ENCODE results near the gene ATF7. TPM values are rescaled to one million over a fixed set of nuclear protein-coding genes. Genes with fewer than 3 reads are reported as not detected.

Gene ATF7
- total and polyA plus RNA-seq, 2 of the 13 experiments (the other 11 are each of a cell fraction or from before 2014, with no cell fraction given), result 9.6 to 16.2 TPM

DNA sequence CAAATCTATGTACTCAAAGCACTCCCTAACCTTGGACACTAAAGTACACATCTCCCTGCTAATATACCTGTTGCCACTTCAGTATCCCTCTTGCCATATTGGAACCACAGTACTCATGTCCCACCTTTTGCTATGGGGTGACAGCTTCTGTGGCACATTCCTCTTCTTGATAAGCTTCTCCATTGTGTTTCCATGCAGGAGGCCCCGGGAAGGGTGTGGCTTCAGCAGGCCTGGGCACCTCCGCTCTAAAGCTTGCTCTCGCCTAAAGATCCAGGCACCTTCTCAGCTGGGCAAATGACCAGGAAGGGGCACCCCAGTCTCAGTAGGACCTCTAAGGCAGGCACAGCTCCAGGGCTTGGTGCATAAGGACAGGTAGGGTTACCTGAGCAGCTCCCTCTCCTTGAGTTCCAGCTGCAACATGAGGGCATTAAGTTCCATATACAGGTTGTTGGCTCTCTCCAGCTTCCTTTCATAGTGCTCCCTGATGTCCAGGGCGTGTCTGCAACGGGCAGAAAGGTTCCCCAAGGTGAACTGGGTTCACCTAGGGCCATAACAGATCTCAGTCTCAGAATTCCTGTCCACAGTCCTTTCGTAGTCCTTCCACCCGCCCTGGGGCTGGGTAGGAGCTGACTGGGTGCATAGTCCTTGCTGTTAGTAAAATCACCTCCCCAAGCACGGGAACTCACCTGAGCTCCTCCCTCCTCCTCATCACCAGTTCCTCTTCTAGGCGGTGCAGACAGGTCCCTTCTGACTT is 142.8 kb downstream of the ATF7 start (continued):
- TF ChIP-seq, protein P1, sequence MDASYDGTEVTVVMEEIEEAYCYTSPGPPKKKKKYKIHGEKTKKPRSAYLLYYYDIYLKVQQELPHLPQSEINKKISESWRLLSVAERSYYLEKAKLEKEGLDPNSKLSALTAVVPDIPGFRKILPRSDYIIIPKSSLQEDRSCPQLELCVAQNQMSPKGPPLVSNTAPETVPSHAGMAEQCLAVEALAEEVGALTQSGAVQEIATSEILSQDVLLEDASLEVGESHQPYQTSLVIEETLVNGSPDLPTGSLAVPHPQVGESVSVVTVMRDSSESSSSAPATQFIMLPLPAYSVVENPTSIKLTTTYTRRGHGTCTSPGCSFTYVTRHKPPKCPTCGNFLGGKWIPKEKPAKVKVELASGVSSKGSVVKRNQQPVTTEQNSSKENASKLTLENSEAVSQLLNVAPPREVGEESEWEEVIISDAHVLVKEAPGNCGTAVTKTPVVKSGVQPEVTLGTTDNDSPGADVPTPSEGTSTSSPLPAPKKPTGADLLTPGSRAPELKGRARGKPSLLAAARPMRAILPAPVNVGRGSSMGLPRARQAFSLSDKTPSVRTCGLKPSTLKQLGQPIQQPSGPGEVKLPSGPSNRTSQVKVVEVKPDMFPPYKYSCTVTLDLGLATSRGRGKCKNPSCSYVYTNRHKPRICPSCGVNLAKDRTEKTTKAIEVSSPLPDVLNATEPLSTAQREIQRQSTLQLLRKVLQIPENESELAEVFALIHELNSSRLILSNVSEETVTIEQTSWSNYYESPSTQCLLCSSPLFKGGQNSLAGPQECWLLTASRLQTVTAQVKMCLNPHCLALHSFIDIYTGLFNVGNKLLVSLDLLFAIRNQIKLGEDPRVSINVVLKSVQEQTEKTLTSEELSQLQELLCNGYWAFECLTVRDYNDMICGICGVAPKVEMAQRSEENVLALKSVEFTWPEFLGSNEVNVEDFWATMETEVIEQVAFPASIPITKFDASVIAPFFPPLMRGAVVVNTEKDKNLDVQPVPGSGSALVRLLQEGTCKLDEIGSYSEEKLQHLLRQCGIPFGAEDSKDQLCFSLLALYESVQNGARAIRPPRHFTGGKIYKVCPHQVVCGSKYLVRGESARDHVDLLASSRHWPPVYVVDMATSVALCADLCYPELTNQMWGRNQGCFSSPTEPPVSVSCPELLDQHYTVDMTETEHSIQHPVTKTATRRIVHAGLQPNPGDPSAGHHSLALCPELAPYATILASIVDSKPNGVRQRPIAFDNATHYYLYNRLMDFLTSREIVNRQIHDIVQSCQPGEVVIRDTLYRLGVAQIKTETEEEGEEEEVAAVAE (CRISPR knock-in tag; IDR thresholded peaks at IDR 0.05; ENCODE audit: borderline replicate concordance), result no peak
- no peak for TF ChIP-seq ZNF205 (CRISPR knock-in tag; IDR thresholded peaks at IDR 0.05)
- no peak for TF ChIP-seq HHEX (CRISPR knock-in tag; IDR thresholded peaks at IDR 0.05)
- TF ChIP-seq, protein P2, sequence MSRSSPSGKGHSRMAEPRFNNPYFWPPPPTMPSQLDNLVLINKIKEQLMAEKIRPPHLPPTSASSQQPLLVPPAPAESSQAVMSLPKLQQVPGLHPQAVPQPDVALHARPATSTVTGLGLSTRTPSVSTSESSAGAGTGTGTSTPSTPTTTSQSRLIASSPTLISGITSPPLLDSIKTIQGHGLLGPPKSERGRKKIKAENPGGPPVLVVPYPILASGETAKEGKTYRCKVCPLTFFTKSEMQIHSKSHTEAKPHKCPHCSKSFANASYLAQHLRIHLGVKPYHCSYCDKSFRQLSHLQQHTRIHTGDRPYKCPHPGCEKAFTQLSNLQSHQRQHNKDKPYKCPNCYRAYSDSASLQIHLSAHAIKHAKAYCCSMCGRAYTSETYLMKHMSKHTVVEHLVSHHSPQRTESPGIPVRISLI (CRISPR knock-in tag; IDR thresholded peaks at IDR 0.05; ENCODE audit: borderline replicate concordance), result no peak
- TF ChIP-seq NFE2L2 (IDR thresholded peaks at IDR 0.05; ENCODE audit: low read length), result no peak
- TF ChIP-seq, protein P3, sequence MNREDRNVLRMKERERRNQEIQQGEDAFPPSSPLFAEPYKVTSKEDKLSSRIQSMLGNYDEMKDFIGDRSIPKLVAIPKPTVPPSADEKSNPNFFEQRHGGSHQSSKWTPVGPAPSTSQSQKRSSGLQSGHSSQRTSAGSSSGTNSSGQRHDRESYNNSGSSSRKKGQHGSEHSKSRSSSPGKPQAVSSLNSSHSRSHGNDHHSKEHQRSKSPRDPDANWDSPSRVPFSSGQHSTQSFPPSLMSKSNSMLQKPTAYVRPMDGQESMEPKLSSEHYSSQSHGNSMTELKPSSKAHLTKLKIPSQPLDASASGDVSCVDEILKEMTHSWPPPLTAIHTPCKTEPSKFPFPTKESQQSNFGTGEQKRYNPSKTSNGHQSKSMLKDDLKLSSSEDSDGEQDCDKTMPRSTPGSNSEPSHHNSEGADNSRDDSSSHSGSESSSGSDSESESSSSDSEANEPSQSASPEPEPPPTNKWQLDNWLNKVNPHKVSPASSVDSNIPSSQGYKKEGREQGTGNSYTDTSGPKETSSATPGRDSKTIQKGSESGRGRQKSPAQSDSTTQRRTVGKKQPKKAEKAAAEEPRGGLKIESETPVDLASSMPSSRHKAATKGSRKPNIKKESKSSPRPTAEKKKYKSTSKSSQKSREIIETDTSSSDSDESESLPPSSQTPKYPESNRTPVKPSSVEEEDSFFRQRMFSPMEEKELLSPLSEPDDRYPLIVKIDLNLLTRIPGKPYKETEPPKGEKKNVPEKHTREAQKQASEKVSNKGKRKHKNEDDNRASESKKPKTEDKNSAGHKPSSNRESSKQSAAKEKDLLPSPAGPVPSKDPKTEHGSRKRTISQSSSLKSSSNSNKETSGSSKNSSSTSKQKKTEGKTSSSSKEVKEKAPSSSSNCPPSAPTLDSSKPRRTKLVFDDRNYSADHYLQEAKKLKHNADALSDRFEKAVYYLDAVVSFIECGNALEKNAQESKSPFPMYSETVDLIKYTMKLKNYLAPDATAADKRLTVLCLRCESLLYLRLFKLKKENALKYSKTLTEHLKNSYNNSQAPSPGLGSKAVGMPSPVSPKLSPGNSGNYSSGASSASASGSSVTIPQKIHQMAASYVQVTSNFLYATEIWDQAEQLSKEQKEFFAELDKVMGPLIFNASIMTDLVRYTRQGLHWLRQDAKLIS (CRISPR knock-in tag; IDR thresholded peaks at IDR 0.05), result no peak
- TF ChIP-seq POLR2AphosphoS5 (IDR thresholded peaks at IDR 0.05; ENCODE audit: low read depth, low read length), result peak; percentile 56; the same call in 1 of the 2 replicates
- TF ChIP-seq ZNF138 (CRISPR knock-in tag; IDR thresholded peaks at IDR 0.05; ENCODE audit: low read depth), result no peak
- TF ChIP-seq, protein P4, sequence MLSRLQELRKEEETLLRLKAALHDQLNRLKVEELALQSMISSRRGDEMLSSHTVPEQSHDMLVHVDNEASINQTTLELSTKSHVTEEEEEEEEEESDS (CRISPR knock-in tag; IDR thresholded peaks at IDR 0.05; ENCODE audit: borderline replicate concordance), result no peak
- TF ChIP-seq GATA4 (IDR thresholded peaks at IDR 0.05; ENCODE audit: borderline replicate concordance, low read depth), result no peak
- TF ChIP-seq ZNF446 (CRISPR knock-in tag; IDR thresholded peaks at IDR 0.05), result no peak
- no peak for TF ChIP-seq ZNF75D (CRISPR knock-in tag; IDR thresholded peaks at IDR 0.05; ENCODE audit: borderline replicate concordance)
- TF ChIP-seq ZNF841 (CRISPR knock-in tag; IDR thresholded peaks at IDR 0.05; ENCODE audit: borderline replicate concordance), result no peak
- no peak for TF ChIP-seq ZNF274 (CRISPR knock-in tag; IDR thresholded peaks at IDR 0.05)
- TF ChIP-seq KDM5B (CRISPR knock-in tag; IDR thresholded peaks at IDR 0.05; ENCODE audit: borderline replicate concordance), result 0 out of 2 replicates have a peak, but pooled peaks have one; percentile 21
- TF ChIP-seq SRSF9 (IDR thresholded peaks at IDR 0.05; ENCODE audit: borderline replicate concordance, insufficient read depth, low read depth, low read length, poor library complexity, severe bottlenecking), result no peak
- TF ChIP-seq, protein P5, sequence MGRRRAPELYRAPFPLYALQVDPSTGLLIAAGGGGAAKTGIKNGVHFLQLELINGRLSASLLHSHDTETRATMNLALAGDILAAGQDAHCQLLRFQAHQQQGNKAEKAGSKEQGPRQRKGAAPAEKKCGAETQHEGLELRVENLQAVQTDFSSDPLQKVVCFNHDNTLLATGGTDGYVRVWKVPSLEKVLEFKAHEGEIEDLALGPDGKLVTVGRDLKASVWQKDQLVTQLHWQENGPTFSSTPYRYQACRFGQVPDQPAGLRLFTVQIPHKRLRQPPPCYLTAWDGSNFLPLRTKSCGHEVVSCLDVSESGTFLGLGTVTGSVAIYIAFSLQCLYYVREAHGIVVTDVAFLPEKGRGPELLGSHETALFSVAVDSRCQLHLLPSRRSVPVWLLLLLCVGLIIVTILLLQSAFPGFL (CRISPR knock-in tag; IDR thresholded peaks at IDR 0.05), result no peak

All from HepG2 (cell line).